IMR-90 (cell line): ENCODE results near the gene BCLAF1. TPM values are rescaled to one million over a fixed set of nuclear protein-coding genes. Genes with fewer than 3 reads are reported as not detected.
A peak's percentile ranks its signal among the peaks of the same experiment; 100 is the strongest.

Experiments used
- ATAC-seq: fragments of 200-7000 bp; cut with Tn5 transposase; 2 replicates; pipeline ENCODE4 v1.9.1; 2020; ENCODE audit warnings: low read depth, mild to moderate bottlenecking, moderate library complexity
- BruUV-seq: library from RNA; stranded (reverse); fragments of 400-500 nt; replicated peaks from 2 replicates; lab custom pipeline; 2021; lab: Mats Ljungman, UMichigan
- CTCF ChIA-PET: fragments of 300-600 bp; formaldehyde crosslinking; extraction: SDS; loops from one replicate; lab custom pipeline; 2021; ENCODE audit warnings: antibody characterized with exemption; lab: Yijun Ruan, JAX
- POLR2A ChIA-PET: fragments of 300-600 bp; sonication (Branson Sonifier 250); formaldehyde crosslinking; loops from one replicate; lab custom pipeline; 2022; ENCODE audit warnings: antibody characterized with exemption; ENCODE audit not compliant: unreplicated experiment; lab: Charles Lee
- DNase-seq: peaks from one replicate; pipeline ENCODE4 v3.0.0; 2013
- H2AFZ ChIP-seq: replicated peaks from 2 replicates; pipeline ENCODE3; 2013; ENCODE audit warnings: low read length, mild to moderate bottlenecking; ENCODE audit not compliant: poor library complexity
- H2AK5ac ChIP-seq: 2 replicates; pipeline ENCODE4 v1.6.1; 2013; ENCODE audit warnings: low read depth, low read length, inconsistent platforms
- H2AK9ac ChIP-seq: replicated peaks from 2 replicates; pipeline ENCODE3; 2013; ENCODE audit warnings: mild to moderate bottlenecking, low read depth, low read length, moderate library complexity; ENCODE audit not compliant: poor library complexity
- H2BK120ac ChIP-seq: 2 replicates; pipeline ENCODE4 v1.6.1; 2013; ENCODE audit warnings: low read depth, low read length, inconsistent platforms
- H2BK15ac ChIP-seq: 3 replicates; pipeline ENCODE4 v1.6.1; 2013; ENCODE audit warnings: low read depth, low read length, inconsistent platforms
- H2BK20ac ChIP-seq: 2 replicates; pipeline ENCODE4 v1.6.1; 2013; ENCODE audit warnings: low read depth, mild to moderate bottlenecking, inconsistent platforms, low read length, moderate library complexity
- H2BK5ac ChIP-seq: 2 replicates; pipeline ENCODE4 v1.6.1; 2013; ENCODE audit warnings: mild to moderate bottlenecking, low read depth, low read length, inconsistent platforms; ENCODE audit not compliant: poor library complexity, severe bottlenecking
- H3K14ac ChIP-seq: replicated peaks from 2 replicates; pipeline ENCODE4 v1.6.1; 2013; ENCODE audit warnings: low read depth, low read length, inconsistent platforms
- H3K18ac ChIP-seq: 2 replicates; pipeline ENCODE4 v1.6.1; 2013; ENCODE audit warnings: low read depth, low read length, control low read depth
- H3K23ac ChIP-seq: 2 replicates; pipeline ENCODE4 v1.6.1; 2013; ENCODE audit warnings: low read depth, low read length, inconsistent platforms
- H3K27ac ChIP-seq: 2 replicates; pipeline ENCODE4 v1.5.1; 2013; ENCODE audit warnings: mild to moderate bottlenecking, control low read depth, low read length; ENCODE audit not compliant: insufficient read depth
- H3K27me3 ChIP-seq: 2 replicates; pipeline ENCODE4 v1.6.1; 2013; ENCODE audit warnings: low read length; ENCODE audit not compliant: control insufficient read depth, insufficient read depth
- H3K36me3 ChIP-seq: 2 replicates; pipeline ENCODE4 v1.6.1; 2013; ENCODE audit warnings: low read length, mixed read lengths; ENCODE audit not compliant: control insufficient read depth, insufficient read depth
- H3K4ac ChIP-seq: 2 replicates; pipeline ENCODE4 v1.6.1; 2013; ENCODE audit warnings: low read depth, low read length, inconsistent platforms
- H3K4me1 ChIP-seq: 2 replicates; pipeline ENCODE4 v1.6.1; 2013; ENCODE audit warnings: low read length, mixed read lengths; ENCODE audit not compliant: control insufficient read depth, insufficient read depth
- H3K4me2 ChIP-seq: 2 replicates; pipeline ENCODE4 v1.6.1; 2013; ENCODE audit warnings: low read depth, mild to moderate bottlenecking, control low read depth, low read length, moderate library complexity
- H3K4me3 ChIP-seq: 2 replicates; pipeline ENCODE4 v1.5.1; 2013; ENCODE audit warnings: low read depth, mild to moderate bottlenecking, control low read depth, low read length, moderate library complexity; ENCODE audit not compliant: insufficient read depth
- H3K56ac ChIP-seq: 2 replicates; pipeline ENCODE4 v1.6.1; 2013; ENCODE audit warnings: low read length, inconsistent platforms; ENCODE audit not compliant: insufficient read depth; ENCODE audit errors: extremely low read depth
- H3K79me1 ChIP-seq, 2 experiments: 2 replicates each; pipeline ENCODE4 v1.6.1; 2013; ENCODE audit warnings: low read length in 2 of 2, inconsistent platforms in 1 of 2, low read depth in 1 of 2
- H3K9ac ChIP-seq: 2 replicates; pipeline ENCODE4 v1.6.1; 2013; ENCODE audit warnings: low read depth, low read length, control low read depth
- H3K9me1 ChIP-seq: 2 replicates; pipeline ENCODE4 v1.6.1; 2013; ENCODE audit warnings: low read length, inconsistent platforms; ENCODE audit not compliant: insufficient read depth
- H3K9me3 ChIP-seq: 2 replicates; pipeline ENCODE4 v1.6.1; 2013; ENCODE audit warnings: low read length; ENCODE audit not compliant: control insufficient read depth, insufficient read depth
- H4K20me1 ChIP-seq: 2 replicates; pipeline ENCODE4 v1.6.1; 2013; ENCODE audit warnings: low read length, inconsistent platforms; ENCODE audit not compliant: insufficient read depth
- H4K5ac ChIP-seq: 2 replicates; pipeline ENCODE4 v1.6.1; 2013; ENCODE audit warnings: mild to moderate bottlenecking, low read depth, low read length, control low read depth
- H4K8ac ChIP-seq, 2 experiments: 2 replicates each; pipeline ENCODE4 v1.6.1; 2013; ENCODE audit warnings: low read depth in 2 of 2, low read length in 2 of 2, control low read depth in 1 of 2, inconsistent platforms in 1 of 2
- H4K91ac ChIP-seq: 2 replicates; pipeline ENCODE4 v1.6.1; 2013; ENCODE audit warnings: low read depth, low read length, inconsistent platforms; ENCODE audit not compliant: insufficient read depth
- BHLHE40 ChIP-seq: fragments of 150-350 bp; IDR thresholded peaks from 2 replicates; pipeline ENCODE4 v1.6.1; 2016; ENCODE audit warnings: mild to moderate bottlenecking, low read depth, low read length
- CEBPB ChIP-seq: IDR thresholded peaks from 2 replicates; pipeline ENCODE4 v1.6.1; 2012; ENCODE audit warnings: low read depth, low read length, improper control_type of control experiment
- CHD1 ChIP-seq: IDR thresholded peaks from 2 replicates; pipeline ENCODE4 v1.6.1; 2012; ENCODE audit warnings: low read depth, low read length, improper control_type of control experiment
- CTCF ChIP-seq: conservative IDR thresholded peaks from 2 replicates; pipeline ENCODE4 v1.5.1; 2012; ENCODE audit warnings: mild to moderate bottlenecking, low read depth, low read length, improper control_type of control experiment
- FOS ChIP-seq: fragments of 150-350 bp; IDR thresholded peaks from 2 replicates; pipeline ENCODE4 v1.6.1; 2016; ENCODE audit warnings: low read depth, low read length
- MAFK ChIP-seq: IDR thresholded peaks from 2 replicates; pipeline ENCODE4 v1.6.1; 2012; ENCODE audit warnings: low read depth, low read length, improper control_type of control experiment
- MAZ ChIP-seq: IDR thresholded peaks from 2 replicates; pipeline ENCODE4 v1.6.1; 2012; ENCODE audit warnings: low read depth, mild to moderate bottlenecking, low read length, improper control_type of control experiment, moderate library complexity, borderline replicate concordance
- NFE2L2 ChIP-seq: fragments of 150-350 bp; IDR thresholded peaks from 2 replicates; pipeline ENCODE4 v1.6.1; 2016; ENCODE audit warnings: low read depth, mild to moderate bottlenecking, low read length
- POLR2A ChIP-seq: IDR thresholded peaks from 2 replicates; pipeline ENCODE4 v1.6.1; 2012; ENCODE audit warnings: mild to moderate bottlenecking, low read depth, low read length
- RAD21 ChIP-seq: IDR thresholded peaks from 2 replicates; pipeline ENCODE4 v1.6.1; 2012; ENCODE audit warnings: low read length, improper control_type of control experiment
- RCOR1 ChIP-seq: IDR thresholded peaks from 2 replicates; pipeline ENCODE4 v1.6.1; 2012; ENCODE audit warnings: mild to moderate bottlenecking, low read length, improper control_type of control experiment; ENCODE audit not compliant: insufficient replicate concordance
- SMC3 ChIP-seq: fragments of 150-350 bp; IDR thresholded peaks from 2 replicates; pipeline ENCODE4 v1.6.1; 2016; ENCODE audit warnings: low read depth, mild to moderate bottlenecking, antibody characterized with exemption, low read length, moderate library complexity
- WGBS, 2 experiments: methylation state at CpG; one replicate each; pipeline versions ENCODE4 v1.1.5 to v1.1.7; 2013; ENCODE audit warnings: missing lambda C conversion rate in 2 of 2; ENCODE audit not compliant: insufficient read length in 1 of 2; ENCODE audit errors: extremely low coverage in 2 of 2; 5-methylcytosine and 5-hydroxymethylcytosine counted together
- dilution Hi-C: fragments of 300-500 bp; cut with HindIII; formaldehyde crosslinking; loops from one replicate; pipeline ENCODE4 v1.14.3; 2018; ENCODE audit warnings: low sequenced_read_pairs; ENCODE audit not compliant: unreplicated experiment
- in situ Hi-C: fragments of 300-500 bp; cut with MboI; formaldehyde crosslinking; loops from 3 replicates; pipeline ENCODE4 v1.14.3; 2019; ENCODE audit warnings: low sequenced_read_pairs, inconsistent platforms, mixed read lengths
- intact Hi-C: fragments of 100-400 bp; cut with micrococcal nuclease; formaldehyde crosslinking; loops from 2 replicates; pipeline ENCODE4 v1.10.0; 2022
- polyA plus RNA-seq, 3 experiments: library from polyadenylated mRNA; depleted of rRNA; stranded (reverse); fragments of >200 nt; gene quantifications; 2 replicates each; pipeline ENCODE4 v1.2.3, GENCODE V29; 2012; ENCODE audit warnings: low replicate concordance in 1 of 3
- total RNA-seq: library from RNA; depleted of rRNA; stranded (reverse); fragments of >200 nt; gene quantifications from 2 replicates; pipeline ENCODE4 v1.2.3, GENCODE V29; 2012

The BCLAF1 gene
- total and polyA plus RNA-seq, 2 of the 4 experiments (the other 2 are of a cell fraction) = 34.0 to 141 TPM

GRCh38 chr6:136326038-136326553 lies 36.5 kb upstream of the BCLAF1 start:
- in situ Hi-C loops = no loop called here
- CTCF ChIA-PET = interaction anchor here (0.7 kb wide), 1 partner anchor 9 kb away, joined by 3 read pairs; no protein-coding TSS in a partner anchor

More at GRCh38 chr6:136326038-136326553, 36.5 kb upstream of the BCLAF1 start:
- H3K4me3 ChIP-seq = no peak overlapping the region
- no CpG with 5 or more reads among the region's 8 CpGs for WGBS, 2 experiments
- no peaks in the 10 kb centered on the region for H3K9me1 ChIP-seq
- no peak overlapping the region for H4K5ac ChIP-seq
- H3K9me3 ChIP-seq = no peaks in the 10 kb centered on the region
- H3K9ac ChIP-seq = no peak overlapping the region
- H3K23ac ChIP-seq = no peak overlapping the region
- H4K91ac ChIP-seq = no peak overlapping the region
- no peak overlapping the region for H3K56ac ChIP-seq
- H3K36me3 ChIP-seq = no peaks in the 10 kb centered on the region
- H4K8ac ChIP-seq = no peak overlapping the region
- H2AFZ ChIP-seq = no peak overlapping the region
- dilution Hi-C loops = no loop called here
- H3K4me1 ChIP-seq = peaks cover 2% of the 10 kb centered on the region; the same call in 1 of the 2 replicates
- H2BK5ac ChIP-seq = no peak overlapping the region
- no peak overlapping the region for H2AK5ac ChIP-seq
- no peaks in the 10 kb centered on the region for H4K20me1 ChIP-seq
- no peak overlapping the region for H3K27ac ChIP-seq
- DNase-seq = peak; percentile 62
- no peaks in the 10 kb centered on the region for H3K27me3 ChIP-seq
- peak; percentile 42 for ATAC-seq
- POLR2A ChIA-PET = no interaction called here
- no peak overlapping the region for H2AK9ac ChIP-seq
- H2BK20ac ChIP-seq = no peak overlapping the region
- no TSS peak for BruUV-seq
- intact Hi-C loops = no loop called here
- H3K14ac ChIP-seq = no peak overlapping the region
- TF ChIP-seq RCOR1 = no peak
- no peak for TF ChIP-seq MAFK
- TF ChIP-seq POLR2A = no peak
- TF ChIP-seq FOS = no peak
- TF ChIP-seq CEBPB = no peak
- no peak for TF ChIP-seq RAD21
- TF ChIP-seq SMC3 = no peak
- TF ChIP-seq CHD1 = no peak
- no peak for TF ChIP-seq CTCF
- TF ChIP-seq NFE2L2 = no peak
- TF ChIP-seq BHLHE40 = no peak
- no peak for TF ChIP-seq MAZ
- no peaks in the 10 kb centered on the region for H3K79me1 ChIP-seq
- H2BK15ac ChIP-seq = no peak overlapping the region
- H3K18ac ChIP-seq = no peak overlapping the region
- no peak overlapping the region for H2BK120ac ChIP-seq
- no peak overlapping the region for H3K4ac ChIP-seq
- no peak overlapping the region; the same call in 1 of the 2 replicates for H3K4me2 ChIP-seq
